Measurements from ENCODE around the gene SRRM2.

Gene SRRM2

DNA sequence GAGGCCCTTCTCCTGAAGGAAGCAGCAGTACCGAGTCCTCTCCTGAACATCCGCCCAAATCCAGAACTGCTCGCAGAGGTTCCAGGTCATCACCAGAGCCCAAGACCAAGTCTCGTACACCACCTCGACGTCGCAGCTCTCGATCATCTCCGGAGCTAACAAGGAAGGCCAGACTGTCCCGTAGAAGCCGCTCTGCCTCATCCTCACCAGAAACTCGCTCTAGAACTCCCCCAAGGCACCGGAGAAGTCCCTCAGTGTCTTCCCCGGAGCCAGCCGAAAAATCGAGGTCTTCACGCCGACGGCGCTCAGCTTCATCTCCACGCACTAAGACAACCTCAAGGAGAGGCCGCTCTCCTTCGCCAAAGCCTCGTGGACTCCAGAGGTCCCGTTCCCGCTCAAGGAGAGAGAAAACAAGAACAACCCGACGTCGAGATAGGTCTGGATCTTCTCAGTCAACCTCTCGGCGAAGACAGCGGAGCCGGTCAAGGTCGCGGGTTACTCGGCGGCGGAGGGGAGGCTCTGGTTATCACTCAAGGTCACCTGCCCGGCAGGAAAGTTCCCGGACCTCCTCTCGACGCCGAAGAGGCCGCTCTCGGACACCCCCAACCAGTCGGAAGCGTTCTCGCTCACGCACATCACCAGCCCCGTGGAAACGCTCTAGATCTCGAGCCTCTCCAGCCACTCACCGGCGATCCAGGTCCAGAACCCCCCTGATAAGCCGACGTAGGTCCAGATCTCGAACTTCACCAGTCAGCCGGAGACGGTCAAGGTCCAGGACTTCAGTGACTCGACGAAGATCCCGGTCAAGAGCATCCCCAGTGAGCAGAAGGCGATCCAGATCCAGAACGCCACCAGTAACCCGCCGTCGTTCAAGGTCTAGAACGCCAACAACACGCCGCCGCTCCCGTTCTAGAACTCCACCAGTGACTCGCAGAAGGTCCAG is 13.3 kb downstream of the SRRM2 start:
- no peak for DNase-seq

DNA sequence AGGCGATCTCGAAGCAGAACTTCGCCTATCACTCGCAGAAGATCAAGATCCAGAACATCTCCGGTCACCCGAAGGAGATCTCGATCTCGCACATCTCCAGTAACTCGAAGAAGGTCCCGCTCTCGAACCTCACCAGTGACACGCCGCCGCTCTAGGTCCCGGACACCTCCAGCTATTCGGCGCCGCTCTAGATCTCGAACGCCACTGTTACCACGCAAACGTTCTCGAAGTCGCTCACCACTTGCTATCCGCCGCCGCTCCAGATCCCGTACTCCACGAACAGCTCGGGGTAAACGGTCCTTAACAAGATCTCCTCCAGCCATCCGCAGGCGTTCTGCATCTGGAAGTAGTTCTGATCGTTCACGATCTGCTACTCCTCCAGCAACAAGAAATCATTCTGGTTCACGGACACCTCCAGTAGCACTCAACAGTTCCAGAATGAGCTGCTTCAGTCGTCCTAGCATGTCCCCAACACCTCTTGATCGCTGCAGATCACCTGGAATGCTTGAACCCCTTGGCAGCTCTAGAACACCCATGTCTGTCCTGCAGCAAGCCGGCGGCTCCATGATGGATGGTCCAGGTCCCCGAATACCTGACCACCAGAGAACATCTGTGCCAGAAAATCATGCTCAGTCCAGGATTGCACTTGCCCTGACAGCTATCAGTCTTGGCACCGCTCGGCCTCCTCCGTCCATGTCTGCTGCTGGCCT is 14.1 kb downstream of the SRRM2 start:
- no peak for DNase-seq

DNA sequence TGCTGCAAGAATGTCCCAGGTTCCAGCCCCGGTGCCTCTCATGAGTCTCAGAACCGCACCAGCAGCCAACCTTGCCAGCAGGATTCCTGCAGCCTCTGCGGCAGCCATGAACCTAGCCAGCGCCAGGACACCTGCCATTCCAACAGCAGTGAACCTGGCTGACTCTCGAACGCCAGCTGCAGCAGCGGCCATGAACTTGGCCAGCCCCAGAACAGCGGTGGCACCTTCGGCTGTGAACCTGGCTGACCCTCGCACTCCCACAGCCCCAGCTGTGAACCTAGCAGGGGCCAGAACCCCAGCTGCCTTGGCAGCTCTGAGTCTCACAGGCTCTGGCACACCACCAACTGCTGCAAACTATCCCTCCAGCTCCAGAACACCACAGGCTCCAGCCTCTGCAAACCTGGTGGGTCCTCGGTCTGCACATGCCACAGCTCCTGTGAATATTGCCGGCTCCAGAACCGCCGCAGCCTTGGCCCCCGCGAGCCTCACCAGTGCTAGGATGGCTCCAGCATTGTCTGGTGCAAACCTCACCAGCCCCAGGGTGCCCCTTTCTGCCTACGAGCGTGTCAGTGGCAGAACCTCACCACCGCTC is 14.8 kb downstream of the SRRM2 start:
- DNase-seq: no peak

DNA sequence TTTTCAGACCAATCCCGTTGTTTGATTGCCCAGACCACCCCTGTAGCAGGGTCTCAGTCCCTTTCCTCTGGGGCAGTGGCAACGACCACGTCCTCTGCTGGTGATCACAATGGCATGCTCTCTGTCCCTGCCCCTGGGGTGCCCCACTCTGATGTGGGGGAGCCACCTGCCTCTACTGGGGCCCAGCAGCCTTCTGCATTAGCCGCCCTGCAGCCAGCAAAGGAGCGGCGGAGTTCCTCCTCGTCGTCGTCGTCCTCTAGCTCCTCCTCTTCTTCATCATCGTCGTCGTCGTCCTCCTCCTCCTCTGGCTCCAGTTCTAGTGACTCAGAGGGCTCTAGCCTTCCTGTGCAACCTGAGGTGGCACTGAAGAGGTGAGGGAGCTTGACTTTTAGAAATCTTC is 15.5 kb downstream of the SRRM2 start:
- DNase-seq: no peak

DNA sequence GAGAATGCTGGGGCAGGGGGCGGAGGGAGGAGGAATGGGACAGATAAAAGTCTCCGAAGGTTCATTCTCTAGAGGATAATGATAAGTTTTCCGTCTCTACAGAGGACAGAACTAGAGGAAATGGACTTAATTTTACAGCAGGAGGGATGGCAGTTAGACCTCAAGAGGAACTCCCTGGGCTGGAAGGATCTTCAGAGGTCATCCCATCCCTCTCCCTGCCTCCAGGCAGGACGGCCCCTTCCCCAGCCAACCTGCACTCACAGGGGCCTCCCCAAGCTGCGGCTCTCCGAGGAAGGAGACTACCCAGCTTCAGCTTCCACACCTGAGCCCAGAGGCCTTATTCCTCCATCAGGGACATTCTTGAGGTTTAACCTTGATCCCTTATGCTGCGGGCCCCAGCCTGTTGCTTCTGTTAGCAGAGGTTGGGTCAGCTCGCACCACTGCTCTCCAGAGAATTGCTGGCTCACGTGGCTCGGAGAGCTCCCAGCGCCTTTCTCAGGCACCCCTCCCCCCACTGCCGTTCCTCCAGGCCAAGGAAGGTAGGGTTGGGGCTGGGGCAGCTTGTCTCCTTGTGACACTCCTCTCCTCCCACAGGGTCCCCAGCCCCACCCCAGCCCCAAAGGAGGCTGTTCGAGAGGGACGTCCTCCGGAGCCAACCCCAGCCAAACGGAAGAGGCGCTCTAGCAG is 16.1 kb downstream of the SRRM2 start:
- DNase-seq: no peak

DNA sequence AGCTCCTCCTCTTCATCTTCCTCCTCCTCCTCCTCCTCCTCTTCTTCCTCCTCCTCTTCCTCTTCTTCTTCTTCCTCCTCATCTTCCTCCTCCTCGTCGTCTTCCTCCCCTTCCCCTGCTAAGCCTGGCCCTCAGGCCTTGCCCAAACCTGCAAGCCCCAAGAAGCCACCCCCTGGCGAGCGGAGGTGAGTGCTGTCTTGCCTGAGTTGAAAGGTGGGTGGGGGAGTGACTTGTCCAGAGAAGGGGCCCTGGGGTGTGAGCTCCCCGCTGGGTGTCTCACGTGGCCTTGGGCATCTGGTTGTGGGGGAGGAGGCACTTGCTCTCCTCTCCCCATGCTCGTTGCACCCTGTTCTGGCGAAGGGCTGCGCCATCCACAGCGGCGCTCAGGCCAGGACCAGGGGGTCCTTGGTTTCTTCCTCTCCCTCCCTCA is 16.7 kb downstream of the SRRM2 start:
- DNase-seq: no peak

DNA sequence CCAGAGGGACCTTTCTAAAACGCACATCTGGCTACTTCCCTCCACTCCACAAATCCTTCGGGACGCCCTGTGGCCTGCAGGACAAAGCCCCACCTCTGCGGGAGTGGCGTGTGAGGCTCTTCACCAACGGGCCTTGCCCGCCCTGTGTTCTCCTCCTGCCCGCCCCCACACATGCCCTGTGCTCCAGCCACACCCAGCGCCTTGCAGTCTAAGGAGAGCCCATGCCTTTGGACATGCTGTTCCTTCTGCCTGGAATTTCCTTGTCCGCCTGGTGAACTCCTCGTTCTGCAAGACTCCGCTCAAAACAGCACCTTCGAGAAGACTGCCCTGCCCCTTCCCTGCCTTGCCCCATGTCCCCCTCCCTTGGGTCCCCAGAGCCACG is 17.2 kb downstream of the SRRM2 start:
- no peak for DNase-seq

DNA sequence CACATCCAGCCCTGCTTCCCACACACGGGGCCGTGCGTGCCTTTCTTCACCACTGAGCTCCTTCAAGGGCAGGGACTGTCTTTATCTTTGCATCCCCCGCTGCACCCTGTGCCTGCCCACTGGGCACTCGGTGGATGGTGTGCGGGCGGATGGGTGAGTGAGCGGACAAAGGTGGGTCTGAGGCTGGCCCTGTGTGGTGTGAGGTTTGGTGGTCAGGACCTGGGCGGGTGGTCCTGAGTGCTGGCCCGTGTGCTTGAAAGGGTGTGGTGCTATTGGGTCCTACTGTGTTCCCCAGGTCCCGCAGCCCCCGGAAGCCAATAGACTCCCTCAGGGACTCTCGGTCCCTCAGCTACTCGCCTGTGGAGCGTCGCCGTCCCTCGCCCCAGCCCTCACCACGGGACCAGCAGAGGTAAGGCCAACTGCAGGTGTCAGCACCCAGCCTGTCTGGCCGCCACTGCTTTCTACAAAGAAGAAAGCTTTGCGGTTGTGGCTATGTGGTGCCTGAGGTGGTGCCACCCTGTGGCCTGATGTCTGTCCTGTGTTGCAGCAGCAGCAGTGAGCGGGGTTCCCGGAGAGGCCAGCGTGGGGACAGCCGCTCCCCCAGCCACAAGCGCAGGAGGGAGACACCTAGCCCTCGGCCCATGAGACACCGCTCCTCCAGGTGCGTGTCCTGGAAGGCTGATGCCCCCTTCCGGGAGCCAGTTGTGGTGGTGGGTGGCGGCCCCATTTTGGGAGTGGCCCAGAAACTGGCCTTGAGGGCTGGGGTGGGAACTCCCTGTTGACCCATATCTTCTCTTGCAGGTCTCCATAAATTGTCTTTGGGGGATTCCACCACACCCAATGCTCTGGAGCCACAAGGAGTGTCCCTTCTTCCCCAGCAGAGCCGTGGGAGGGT is 17.9 kb downstream of the SRRM2 start:
- peak; percentile 34 for DNase-seq

DNA sequence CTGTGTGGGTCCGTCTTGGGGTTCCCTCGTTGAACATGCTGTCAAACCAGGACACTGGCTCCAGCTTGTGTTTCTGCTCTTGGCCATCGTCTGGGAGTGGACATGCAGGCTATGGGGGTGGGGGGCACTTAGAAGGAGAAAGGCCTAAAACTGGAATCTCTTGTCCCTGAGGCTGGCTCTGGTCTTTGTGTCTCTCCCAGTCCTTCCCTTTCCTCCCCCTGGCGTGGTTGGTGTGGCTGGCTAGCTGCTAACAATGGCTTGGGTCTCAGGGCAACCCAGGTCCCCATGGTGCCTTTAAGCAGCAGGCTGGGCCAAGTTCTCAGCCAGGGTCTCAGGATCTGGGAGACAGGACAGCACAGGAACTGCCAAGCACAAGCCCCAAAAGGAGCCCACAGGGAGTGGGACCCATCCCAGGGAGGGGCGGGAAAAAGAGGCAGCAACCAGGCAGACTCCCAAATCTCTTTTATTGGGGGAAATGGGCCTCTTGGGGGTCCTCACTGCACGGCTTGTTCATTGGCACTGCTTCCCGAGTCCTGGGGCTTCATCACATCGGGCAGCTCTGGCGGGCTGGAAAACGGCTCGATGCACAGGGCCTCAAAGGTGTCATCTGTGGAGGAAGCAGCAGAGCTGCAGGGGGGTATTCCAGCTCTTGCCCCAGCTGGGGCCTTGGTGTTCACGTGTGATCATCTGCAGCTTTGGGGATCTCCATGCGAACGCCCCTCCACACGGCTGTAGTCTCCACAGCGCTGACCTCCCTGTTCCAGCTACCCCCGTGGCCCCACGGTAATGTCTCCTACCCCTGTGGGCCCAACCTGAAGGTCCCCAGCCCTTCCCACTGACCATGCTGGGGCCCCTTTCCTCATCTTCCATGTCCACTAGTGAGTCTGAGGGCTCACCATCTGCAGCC is 19.3 kb downstream of the SRRM2 start:
- DNase-seq: no peak

DNA sequence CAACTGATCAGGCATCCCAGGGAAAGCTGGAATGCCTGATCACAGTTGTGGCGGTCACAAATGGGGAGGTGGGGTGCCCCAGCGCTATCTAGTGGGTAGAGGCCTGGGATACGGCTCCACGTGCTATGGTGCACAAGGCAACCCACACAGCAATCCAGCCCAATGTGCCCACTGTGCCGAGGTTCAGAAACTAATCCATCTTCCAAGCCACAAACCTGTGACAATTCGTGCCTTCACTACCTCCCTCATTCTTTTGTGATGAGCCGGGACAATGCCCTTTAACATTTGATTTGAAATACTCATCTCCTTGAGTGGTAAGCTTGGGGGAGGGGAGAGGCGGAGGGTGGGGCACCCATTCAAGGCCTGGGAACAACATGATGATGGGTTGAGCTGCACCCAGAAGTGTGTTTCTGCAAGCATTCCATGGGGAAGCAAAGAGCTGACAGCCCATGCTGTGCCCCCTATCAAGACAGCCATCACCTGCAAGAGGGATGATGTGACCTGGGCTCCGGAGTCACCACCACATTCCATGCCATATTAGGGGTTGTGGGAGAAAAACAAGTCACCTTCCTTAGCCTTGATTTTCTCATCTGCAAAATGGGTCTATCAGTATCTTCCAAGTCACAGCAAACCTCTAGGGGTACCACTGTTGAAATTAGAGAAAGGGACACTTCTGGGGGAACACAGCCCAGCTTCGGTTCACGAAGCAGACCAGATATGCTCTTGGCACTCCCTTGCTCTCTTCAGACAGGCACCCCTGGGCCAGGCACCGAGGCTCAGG is 20.9 kb downstream of the SRRM2 start:
- DNase-seq: no peak

DNA sequence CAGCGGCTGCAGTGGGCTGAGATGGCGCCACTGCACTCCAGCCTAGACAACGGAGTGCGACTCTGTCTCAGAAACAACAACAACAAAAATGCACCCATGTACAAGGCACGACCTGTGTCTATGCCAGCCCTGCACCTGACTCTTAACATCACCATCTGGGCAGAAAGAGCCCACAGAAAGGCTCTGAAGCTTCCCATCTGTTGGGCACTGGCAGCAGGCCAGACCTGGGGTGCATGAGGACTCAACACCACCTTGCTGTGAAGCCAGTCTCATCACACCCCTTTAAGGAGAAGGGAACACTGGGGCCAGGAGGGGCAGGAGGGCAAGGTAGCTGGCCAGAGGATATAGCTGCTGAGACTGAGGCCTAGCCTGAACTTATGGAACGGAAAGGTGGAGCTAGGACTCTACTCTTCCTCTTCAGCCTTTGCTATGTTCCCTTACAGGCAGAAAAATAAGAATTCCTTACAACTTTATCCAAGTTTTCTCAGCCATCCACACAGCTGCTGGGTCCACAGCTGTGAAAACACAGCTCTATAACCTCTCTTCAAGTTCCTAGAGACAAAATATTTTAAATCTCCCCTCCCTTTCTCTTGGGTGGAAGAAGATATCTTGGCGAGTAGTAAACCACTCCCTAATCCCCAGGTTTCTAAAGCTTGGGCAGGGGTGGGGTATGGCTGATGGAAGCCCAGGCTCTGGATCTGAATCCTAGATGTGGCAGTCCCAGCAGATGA is 21.9 kb downstream of the SRRM2 start:
- DNase-seq: no peak

DNA sequence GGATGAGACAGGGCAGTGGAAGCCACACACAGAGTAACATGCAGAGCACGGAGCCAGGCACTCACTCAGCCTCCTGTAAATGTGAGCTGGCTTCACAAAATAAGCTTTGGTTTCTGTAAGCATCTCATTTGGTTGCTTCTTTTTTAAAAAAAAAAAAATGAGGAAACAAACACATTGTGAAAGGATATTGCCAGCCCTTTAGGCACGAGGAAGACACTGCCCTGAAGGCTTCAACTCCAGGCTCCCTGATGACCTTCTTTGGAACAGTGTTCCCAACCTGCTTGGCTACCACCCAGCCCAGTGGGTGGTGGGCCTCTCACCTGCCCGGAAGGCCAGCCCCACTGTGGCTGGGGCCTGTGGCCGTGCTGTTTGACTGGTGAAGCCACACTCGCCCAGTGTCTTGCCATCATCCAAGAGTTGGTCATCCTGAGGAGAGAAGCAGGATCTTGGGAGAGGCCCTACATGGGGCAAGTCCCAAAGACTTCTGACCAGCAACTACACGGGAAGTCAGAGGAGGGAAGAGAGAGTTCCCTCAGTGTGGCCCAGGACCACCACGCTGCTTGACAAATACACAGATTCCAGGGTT is 22.8 kb downstream of the SRRM2 start:
- DNase-seq: no peak

DNA sequence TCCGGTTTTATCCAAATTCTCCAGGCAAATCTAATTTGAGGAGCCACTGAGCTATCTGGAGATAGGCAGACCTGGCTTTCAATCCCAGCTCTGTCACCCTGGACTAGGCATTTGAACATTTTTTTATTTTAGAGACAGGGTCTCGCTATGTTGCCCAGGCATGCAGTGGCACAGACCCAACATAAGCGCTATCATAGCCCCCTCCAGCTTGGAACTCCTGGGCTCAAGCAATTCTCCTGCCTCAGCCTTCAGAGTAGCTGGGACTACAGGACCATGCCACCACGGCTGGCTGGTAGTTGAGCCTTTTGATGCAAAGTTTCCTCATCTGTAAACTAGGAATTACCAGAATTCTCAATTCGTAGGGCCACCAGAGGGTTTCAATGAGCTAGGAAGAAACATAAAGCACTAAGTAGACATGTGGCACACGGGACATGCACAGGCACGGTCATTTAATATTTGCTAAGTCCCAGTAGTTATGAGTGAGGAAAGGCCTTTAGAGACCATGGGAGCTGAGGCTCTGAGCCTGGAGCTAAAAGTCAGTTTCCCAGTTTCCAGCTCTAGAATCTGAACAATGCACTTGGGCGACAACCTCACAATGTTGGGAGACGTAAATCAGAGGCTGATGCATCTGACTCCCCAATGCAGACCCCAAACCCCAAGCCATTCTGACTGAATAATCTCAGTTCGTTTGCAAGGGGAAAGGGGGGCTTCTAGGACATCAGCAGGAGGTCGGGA is 23.5 kb downstream of the SRRM2 start:
- no peak for DNase-seq

DNA sequence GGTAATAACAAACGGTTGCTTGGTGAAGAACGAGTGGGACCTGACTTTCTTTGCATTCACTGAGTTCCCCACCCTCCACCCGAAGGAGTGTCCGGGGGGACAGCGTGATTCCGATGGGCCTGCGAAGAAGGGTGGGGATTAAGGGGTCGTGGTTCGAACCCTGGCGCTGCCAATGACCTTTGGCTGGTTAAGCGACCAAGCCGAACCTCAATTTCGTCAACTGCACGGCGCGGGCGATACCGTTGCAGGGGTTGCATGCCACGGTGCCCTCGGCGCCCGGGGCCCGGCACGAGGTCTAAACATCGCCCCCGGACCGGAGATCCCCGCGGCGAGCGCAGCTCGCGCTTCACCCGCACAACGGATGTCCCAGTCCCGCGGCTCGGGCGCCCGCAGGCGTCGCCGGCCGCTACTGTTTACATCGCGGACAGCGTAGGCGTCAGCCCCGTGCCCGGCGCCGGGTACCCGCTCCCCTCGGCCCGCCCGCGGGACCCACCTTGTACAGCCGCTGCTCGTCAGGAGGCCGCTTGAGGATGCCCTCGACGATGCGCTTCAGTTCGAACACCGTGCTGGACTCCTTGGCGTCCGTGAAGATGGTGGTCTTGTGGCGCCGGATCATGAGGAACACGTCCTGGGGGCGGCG is 24.2 kb downstream of the SRRM2 start:
- no peak for DNase-seq

DNA sequence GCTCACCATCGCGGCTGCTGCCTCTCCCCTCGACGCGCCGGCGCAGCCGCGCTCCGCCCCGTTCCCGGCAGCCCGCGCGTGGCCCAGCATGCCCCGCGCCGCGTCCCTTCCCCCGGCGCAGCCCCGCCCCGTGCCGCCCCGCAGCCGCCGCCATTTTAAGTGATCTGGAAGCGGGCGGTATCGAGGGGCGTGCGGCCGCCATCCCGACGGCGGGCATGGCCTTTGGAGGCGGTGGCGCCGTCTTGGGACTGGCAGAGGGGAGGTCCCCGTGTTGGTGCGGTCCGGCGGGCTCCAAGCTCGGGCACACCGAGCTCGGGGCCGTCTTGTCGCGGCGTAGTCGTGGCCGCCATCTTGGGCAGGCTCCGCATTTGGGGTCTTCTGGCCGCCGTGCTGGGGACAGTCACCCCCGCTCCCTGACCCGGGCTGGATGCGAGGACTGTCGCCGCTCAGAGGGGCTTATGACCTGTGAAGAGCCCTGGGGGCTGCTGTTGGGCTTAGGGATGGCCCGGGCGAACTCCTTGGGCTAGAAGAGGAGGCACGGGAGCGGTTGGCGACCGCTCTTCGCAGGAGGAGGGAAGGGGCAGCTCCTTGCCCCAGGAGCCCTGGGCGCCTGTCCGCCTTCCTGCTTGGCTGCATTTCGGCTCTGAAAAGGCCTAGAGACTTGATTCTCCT is 24.9 kb downstream of the SRRM2 start, which contains the start of gene ELOB:
TSS of gene ELOB (minus strand) at position 50 of the 672 bp plus-strand sequence. CDS start at position 9, 41 bp downstream.
- peak; percentile 90 for DNase-seq

DNA sequence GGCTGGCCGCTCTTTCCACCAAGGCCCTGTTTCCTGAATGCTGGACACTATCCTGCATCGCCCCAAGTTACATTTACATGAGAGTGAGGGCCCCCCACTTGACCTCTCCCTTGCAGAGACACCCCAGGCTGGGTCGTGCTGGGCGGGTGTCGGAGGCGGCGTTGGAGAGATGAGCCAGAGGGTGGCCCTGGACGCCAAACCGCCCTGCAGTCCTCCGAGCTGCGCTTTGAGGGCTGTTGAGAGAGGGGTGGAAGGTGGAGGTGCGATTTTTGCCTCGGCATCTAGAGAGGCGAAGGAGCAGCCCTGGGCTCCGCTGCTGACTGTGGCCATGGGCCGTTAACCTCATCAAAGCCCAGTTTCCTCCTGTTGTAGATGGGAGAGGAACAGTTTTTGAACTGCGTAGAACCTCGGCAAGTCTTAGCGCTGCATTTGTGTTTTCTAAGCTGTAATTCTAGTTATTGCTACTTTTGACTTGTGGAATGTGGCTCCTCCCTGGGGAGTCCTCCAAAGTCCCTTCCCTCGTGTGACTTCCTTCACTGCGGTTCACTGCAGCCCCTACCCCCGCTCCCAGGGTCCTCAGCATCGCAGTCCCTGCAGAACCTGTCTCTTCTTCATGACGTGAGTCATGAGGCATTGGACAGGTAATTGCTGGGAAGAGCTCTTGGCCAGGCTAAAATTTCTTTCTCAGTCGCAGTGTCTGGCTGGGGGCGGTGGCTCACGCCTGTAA is 25.6 kb downstream of the SRRM2 start:
- peak; percentile 42 for DNase-seq

DNA sequence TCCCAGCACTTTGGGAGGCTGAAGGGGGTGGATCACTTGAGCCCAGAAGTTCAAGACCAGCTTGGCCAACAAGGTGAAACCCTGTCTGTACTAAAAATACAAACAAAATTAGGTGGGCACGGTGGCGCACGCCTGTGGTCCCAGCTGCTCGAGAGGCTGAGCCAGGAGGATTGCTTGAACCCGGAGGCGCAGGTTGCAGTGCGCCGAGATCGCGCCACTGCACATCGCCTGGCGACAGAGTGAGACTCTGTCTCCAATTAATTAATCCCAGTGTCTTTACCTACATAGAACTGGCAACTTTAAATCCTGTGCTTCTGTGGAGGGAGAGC is 26.2 kb downstream of the SRRM2 start:
- DNase-seq: no peak
